Activated T-cell treated with anti-CD3 and anti-CD28 coated beads, Interleukin-2, amount 50 U/mL, for 72 hours (primary cell): ENCODE measurements around the gene PRKG1. TPM values are rescaled to one million over a fixed set of nuclear protein-coding genes. Genes with fewer than 3 reads are reported as not detected.

ENCODE experiments used
- ATAC-seq, 2 donors: fragments of 150-1000 bp; cut with Tn5 transposase; replicated peaks in 1 of 2; 2 replicates each; pipeline ENCODE4 v1.10.0; 2021; ENCODE audit warnings: moderate library complexity in 2 of 2, mild to moderate bottlenecking in 1 of 2
- DNase-seq, 2 donors: peaks; one replicate each; pipeline ENCODE4 v3.0.0; 2021 to 2022; ENCODE audit warnings: mixed read lengths in 1 of 2
- H3K27ac Mint-ChIP-seq: one replicate; pipeline ENCODE4 v1.8.0; 2022; ENCODE audit warnings: mild to moderate bottlenecking, moderate library complexity, mixed read lengths
- H3K27me3 Mint-ChIP-seq: one replicate; pipeline ENCODE4 v1.8.0; 2022; ENCODE audit warnings: low read depth, mixed read lengths
- H3K36me3 Mint-ChIP-seq, 2 donors: one replicate each; pipeline ENCODE4 v1.8.0; 2022; ENCODE audit warnings: mixed read lengths in 2 of 2, mild to moderate bottlenecking in 1 of 2; ENCODE audit not compliant: insufficient read depth in 2 of 2
- H3K4me1 Mint-ChIP-seq: one replicate; pipeline ENCODE4 v1.8.0; 2022; ENCODE audit warnings: low read depth, mixed read lengths
- H3K4me3 Mint-ChIP-seq, 2 donors: one replicate each; pipeline ENCODE4 v1.8.0; 2022; ENCODE audit warnings: mild to moderate bottlenecking in 2 of 2, mixed read lengths in 2 of 2, moderate library complexity in 2 of 2
- H3K9me3 Mint-ChIP-seq, 2 donors: one replicate each; pipeline ENCODE4 v1.8.0; 2022; ENCODE audit warnings: mixed read lengths in 2 of 2
- total RNA-seq, 2 donors: library from RNA; stranded (reverse); gene quantifications; one replicate each; pipeline ENCODE4 v1.2.3, GENCODE V29; 2022

Gene PRKG1
- total RNA-seq, 2 donors from 2014 or later, result not detected

- H3K27ac Mint-ChIP-seq, result no peak overlapping the region
- no peak for ATAC-seq
- H3K36me3 Mint-ChIP-seq, result no peaks in the 10 kb centered on the region
- peaks cover 7% of the 10 kb centered on the region for H3K27me3 Mint-ChIP-seq
- no peaks in the 10 kb centered on the region for H3K9me3 Mint-ChIP-seq
- no peaks in the 10 kb centered on the region for H3K4me1 Mint-ChIP-seq
- no peak for DNase-seq
- H3K4me3 Mint-ChIP-seq, result no peak overlapping the region
Observed at GRCh38 chr10:51905032-51905431, 830.7 kb downstream of the PRKG1 start.

- H3K27ac Mint-ChIP-seq, result no peak overlapping the region
- H3K4me1 Mint-ChIP-seq, result no peaks in the 10 kb centered on the region
- no peaks in the 10 kb centered on the region for H3K9me3 Mint-ChIP-seq
- H3K27me3 Mint-ChIP-seq, result peaks cover 7% of the 10 kb centered on the region
- no peaks in the 10 kb centered on the region for H3K36me3 Mint-ChIP-seq
- no peak for ATAC-seq
- DNase-seq, result no peak
- H3K4me3 Mint-ChIP-seq, result no peak overlapping the region
Observed at GRCh38 chr10:51907361-51907760, 833.1 kb downstream of the PRKG1 start.

DNA sequence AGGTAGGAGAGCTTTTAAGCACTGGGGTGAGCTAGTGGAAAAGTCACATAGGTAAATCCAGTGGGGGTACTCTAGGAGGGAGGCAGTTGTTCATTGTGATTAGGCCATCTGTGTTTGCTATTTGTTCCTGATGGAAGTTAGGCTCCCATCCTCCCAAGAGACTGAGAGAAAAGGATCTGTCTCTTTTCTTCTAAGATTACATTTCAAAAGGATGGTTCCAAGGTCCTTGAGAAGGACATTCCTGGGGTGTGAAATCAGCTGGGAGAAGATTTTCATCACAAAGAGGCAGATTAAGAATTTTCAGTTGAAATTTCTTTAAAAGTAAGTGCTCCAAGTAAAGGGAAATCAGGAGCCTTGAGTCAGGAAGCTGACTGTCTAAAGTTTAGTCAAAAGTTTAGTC is 835.9 kb downstream of the PRKG1 start:
- no peak overlapping the region for H3K27ac Mint-ChIP-seq
- ATAC-seq (no peak), DNase-seq (no peak)
- H3K4me3 Mint-ChIP-seq, result no peak overlapping the region
- H3K4me1 Mint-ChIP-seq, result no peaks in the 10 kb centered on the region
- H3K9me3 Mint-ChIP-seq, result no peaks in the 10 kb centered on the region
- peaks cover 10% of the 10 kb centered on the region for H3K27me3 Mint-ChIP-seq
- H3K36me3 Mint-ChIP-seq, result no peaks in the 10 kb centered on the region

- no peaks in the 10 kb centered on the region for H3K4me1 Mint-ChIP-seq
- peaks cover 14% of the 10 kb centered on the region for H3K27me3 Mint-ChIP-seq
- H3K9me3 Mint-ChIP-seq, result no peaks in the 10 kb centered on the region
- no peaks in the 10 kb centered on the region for H3K36me3 Mint-ChIP-seq
- H3K4me3 Mint-ChIP-seq, result no peak overlapping the region
- no peak overlapping the region for H3K27ac Mint-ChIP-seq
- DNase-seq, result no peak
- no peak for ATAC-seq
Observed at GRCh38 chr10:51910596-51910995, 836.3 kb downstream of the PRKG1 start.

DNA sequence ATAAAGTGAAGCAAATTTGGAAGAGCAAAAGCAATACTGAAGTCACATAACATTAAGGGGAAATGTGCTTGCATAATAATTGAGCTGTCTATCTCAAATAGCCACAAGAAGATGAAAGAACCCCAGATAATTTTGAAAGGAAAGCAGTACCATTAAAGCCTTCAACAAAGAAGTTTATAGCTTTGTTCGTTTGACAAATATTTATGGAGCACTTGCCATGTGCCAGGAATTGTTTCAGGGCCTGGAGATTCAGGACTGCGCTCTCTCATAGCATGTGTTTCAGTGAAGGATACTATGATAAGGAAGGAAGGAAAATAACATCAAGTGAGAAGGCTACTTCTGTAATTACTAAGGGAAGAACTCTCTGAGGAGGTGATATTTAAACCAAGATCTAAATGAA is 837.4 kb downstream of the PRKG1 start:
- DNase-seq, result no peak
- no peak overlapping the region for H3K27ac Mint-ChIP-seq
- H3K27me3 Mint-ChIP-seq, result peaks cover 18% of the 10 kb centered on the region
- H3K9me3 Mint-ChIP-seq, result no peaks in the 10 kb centered on the region
- H3K4me3 Mint-ChIP-seq, result no peak overlapping the region
- no peak for ATAC-seq
- H3K36me3 Mint-ChIP-seq, result no peaks in the 10 kb centered on the region
- no peaks in the 10 kb centered on the region for H3K4me1 Mint-ChIP-seq

DNA sequence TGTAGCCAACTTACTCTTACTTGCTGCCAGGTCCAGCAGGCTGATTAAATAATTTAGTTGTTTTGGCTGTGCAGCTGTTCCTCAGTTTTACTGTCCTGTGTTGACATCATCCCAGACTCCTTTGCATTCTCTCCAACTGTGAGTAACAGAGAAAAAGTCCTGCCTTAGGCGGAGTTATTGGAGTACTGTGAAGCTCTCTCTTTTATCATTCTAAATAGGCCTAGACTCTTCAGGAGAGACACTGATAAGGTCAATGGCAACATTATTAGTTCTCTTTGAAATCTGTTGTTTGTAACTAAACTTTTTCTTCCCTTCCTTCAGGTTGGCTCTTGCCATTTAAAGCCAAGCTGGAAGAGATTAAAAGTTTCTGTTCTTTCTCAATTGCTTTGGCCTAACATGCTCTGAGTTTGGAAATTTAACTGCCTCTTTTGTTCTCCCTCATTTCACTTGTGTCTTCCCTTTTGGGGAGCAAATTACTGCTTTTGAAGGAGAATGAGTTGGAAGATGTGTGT is 840.8 kb downstream of the PRKG1 start:
- Mint-ChIP-seq H3K36me3 (no peaks in the 10 kb centered on the region), H3K27ac (no peak overlapping the region), H3K4me1 (no peaks in the 10 kb centered on the region), H3K4me3 (no peak overlapping the region), H3K9me3 (no peaks in the 10 kb centered on the region), H3K27me3 (peaks cover 11% of the 10 kb centered on the region)
- DNase-seq (no peak), ATAC-seq (no peak)

GRCh38 chr10:51918440-51918839 is 844.2 kb downstream of the PRKG1 start:
- DNase-seq (no peak), ATAC-seq (no peak)
- no peaks in the 10 kb centered on the region for H3K4me1 Mint-ChIP-seq
- no peak overlapping the region for H3K27ac Mint-ChIP-seq
- no peaks in the 10 kb centered on the region for H3K9me3 Mint-ChIP-seq
- peaks cover 11% of the 10 kb centered on the region for H3K27me3 Mint-ChIP-seq
- no peak overlapping the region for H3K4me3 Mint-ChIP-seq
- no peaks in the 10 kb centered on the region for H3K36me3 Mint-ChIP-seq

- Mint-ChIP-seq H3K4me1 (no peaks in the 10 kb centered on the region), H3K36me3 (no peaks in the 10 kb centered on the region), H3K9me3 (no peaks in the 10 kb centered on the region), H3K4me3 (no peak overlapping the region), H3K27me3 (peaks cover 11% of the 10 kb centered on the region), H3K27ac (no peak overlapping the region)
- no peak for DNase-seq
- ATAC-seq, result no peak
Observed at GRCh38 chr10:51918884-51919325, 844.6 kb downstream of the PRKG1 start.

DNA sequence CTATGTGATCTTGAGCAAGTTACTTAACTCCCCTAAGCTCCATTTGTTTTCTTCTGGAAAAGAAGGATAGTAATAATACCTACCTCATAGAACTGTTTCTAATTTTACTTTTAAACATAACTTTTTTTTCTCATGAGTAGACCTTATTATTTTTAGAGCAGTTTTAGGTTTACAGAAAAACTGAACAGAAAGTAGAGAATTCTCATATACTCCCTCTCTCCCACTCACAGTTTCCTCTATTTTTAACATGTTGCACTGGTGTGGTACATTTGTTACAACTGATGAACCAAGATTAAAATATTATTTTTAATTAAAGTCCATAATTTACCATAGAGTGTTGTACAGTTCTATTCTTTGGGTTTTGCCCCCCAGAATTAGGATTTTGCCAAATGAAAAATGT is 846.4 kb downstream of the PRKG1 start:
- Mint-ChIP-seq H3K4me3 (no peak overlapping the region), H3K36me3 (no peaks in the 10 kb centered on the region), H3K27me3 (peaks cover 9% of the 10 kb centered on the region), H3K4me1 (no peaks in the 10 kb centered on the region), H3K27ac (no peak overlapping the region), H3K9me3 (peaks cover 0 to 4% of the 10 kb centered on the region in 2 donors)
- ATAC-seq, result no peak
- no peak for DNase-seq

DNA sequence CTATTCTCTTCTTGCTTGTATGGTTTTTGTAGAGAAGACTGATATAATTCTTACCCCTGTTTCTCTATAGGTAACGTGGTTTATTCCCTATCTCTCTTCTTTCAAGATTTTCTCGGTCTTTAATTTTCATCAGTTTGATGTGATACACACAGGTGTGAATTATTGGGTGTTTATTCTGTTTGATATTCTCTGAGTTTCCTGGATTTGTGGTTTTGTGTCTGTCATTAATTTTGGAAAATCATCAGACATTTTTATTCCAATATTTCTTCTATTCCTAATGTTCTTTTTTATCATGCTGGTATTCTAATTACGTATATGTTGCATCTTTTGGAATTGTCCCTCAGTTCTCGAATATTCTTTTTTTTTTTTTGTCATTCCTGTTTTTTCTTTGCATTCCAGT is 850.1 kb downstream of the PRKG1 start:
- no peak for DNase-seq
- Mint-ChIP-seq H3K4me1 (no peaks in the 10 kb centered on the region), H3K27ac (peak overlapping the region; percentile 68), H3K27me3 (peaks cover 6% of the 10 kb centered on the region), H3K4me3 (no peak overlapping the region), H3K36me3 (no peaks in the 10 kb centered on the region), H3K9me3 (peaks cover 0 to 4% of the 10 kb centered on the region in 2 donors)
- no peak for ATAC-seq

GRCh38 chr10:51926337-51926736 is 852.0 kb downstream of the PRKG1 start:
- Mint-ChIP-seq H3K4me3 (no peak overlapping the region), H3K36me3 (no peaks in the 10 kb centered on the region), H3K4me1 (no peaks in the 10 kb centered on the region), H3K27me3 (peaks cover 6% of the 10 kb centered on the region), H3K27ac (no peak overlapping the region), H3K9me3 (peaks cover 0 to 4% of the 10 kb centered on the region in 2 donors)
- DNase-seq, result no peak
- ATAC-seq, result no peak

- H3K36me3 Mint-ChIP-seq, result no peaks in the 10 kb centered on the region
- H3K9me3 Mint-ChIP-seq, result peaks cover 0 to 4% of the 10 kb centered on the region in 2 donors
- ATAC-seq, result no peak
- H3K4me3 Mint-ChIP-seq, result no peak overlapping the region
- peaks cover 6% of the 10 kb centered on the region for H3K27me3 Mint-ChIP-seq
- DNase-seq, result no peak
- H3K27ac Mint-ChIP-seq, result no peak overlapping the region
- no peaks in the 10 kb centered on the region for H3K4me1 Mint-ChIP-seq
Observed at GRCh38 chr10:51928162-51928561, 853.9 kb downstream of the PRKG1 start.

GRCh38 chr10:51932530-51932929 is 858.2 kb downstream of the PRKG1 start:
- no peak for ATAC-seq
- no peak overlapping the region for H3K27ac Mint-ChIP-seq
- no peaks in the 10 kb centered on the region for H3K9me3 Mint-ChIP-seq
- no peaks in the 10 kb centered on the region for H3K36me3 Mint-ChIP-seq
- no peak overlapping the region for H3K4me3 Mint-ChIP-seq
- H3K27me3 Mint-ChIP-seq, result peaks cover 6% of the 10 kb centered on the region
- no peak for DNase-seq
- H3K4me1 Mint-ChIP-seq, result no peaks in the 10 kb centered on the region

DNA sequence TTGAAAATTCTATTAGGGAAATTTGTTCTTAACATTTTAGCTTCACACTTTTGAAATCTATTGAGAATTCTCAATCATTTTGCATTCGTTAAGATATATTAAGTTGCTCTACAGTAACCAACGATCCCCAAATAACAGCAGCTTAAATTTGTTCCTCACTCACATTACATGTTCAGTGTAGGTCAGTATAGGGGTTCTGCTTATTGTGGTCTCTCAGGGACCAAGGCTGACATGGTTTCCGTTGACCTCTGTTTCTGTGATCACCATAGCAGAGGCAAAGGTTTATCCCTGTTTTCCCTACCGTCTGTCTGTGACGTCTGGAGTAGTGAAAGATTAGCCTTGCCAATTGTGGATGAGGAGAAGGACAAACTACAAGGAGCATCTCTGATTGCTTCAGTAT is 860.1 kb downstream of the PRKG1 start:
- Mint-ChIP-seq H3K36me3 (no peaks in the 10 kb centered on the region), H3K4me1 (no peaks in the 10 kb centered on the region), H3K27me3 (peaks cover 12% of the 10 kb centered on the region), H3K9me3 (no peaks in the 10 kb centered on the region), H3K27ac (no peak overlapping the region), H3K4me3 (no peak overlapping the region)
- DNase-seq, result no peak
- ATAC-seq, result no peak
